Stimulated activated CD8-positive, alpha-beta memory T cell treated with anti-CD3 and anti-CD28 coated beads, Interleukin-2, amount 100 ng/mL, for 48 hours (primary cell): Measurements from ENCODE around the gene CRHR1.

Experiments
- DNase-seq, 2 donors: peaks; one replicate each; pipeline ENCODE4 v3.0.0-alpha.2; 2020; ENCODE audit warnings: low read depth in 2 of 2

The CRHR1 gene

DNA sequence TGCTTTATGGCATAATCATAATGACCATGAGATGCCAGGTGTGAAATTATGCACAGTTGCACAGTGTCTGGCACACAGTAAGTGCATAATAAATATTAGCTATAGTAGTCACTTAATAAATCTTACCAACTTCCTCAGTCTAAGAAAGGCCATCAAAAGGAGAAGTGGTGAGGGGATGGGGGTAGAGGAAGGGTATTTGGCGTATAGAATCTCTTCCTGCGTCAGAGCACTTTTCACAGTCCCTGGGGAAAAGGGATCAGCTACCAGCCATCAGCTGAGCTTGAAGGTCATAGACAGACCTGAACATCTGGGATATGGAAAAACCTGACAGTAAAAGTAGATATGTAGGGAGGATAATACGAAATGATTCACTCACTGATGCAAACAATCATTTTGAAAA is 5.8 kb downstream of the CRHR1 start:
- DNase-seq, result no peak

GRCh38 chr17:45790296-45790922 is 6.3 kb downstream of the CRHR1 start:
- no peak for DNase-seq

DNA sequence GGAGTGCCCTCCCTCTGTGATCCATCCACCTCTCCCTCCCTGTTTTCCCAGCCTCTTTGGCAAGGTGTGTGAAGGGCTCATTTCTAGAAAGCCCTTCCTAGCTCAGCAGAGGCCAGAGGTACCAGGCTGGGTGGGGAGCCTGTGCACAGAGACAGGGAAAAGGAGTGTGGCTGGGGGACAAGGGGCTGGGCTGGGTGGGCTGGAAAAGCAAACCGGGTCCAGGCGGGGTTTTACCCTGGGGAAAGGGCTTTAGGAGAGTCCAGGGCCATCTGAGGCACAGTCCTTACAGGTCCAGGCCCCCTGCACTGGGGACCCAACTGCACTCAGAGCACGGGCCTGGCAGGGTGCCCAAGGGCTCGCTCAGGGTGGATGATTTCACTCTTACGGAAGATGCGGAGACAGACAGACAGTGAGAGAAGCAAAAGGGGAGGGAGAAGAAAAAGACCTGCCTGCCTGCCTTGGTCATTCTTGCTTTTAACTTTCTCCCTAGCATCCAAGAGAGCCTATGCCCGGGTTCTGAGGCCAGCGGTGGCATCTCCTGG is 7.0 kb downstream of the CRHR1 start:
- DNase-seq, result no peak

GRCh38 chr17:45791935-45792334 is 7.8 kb downstream of the CRHR1 start:
- DNase-seq, result no peak

GRCh38 chr17:45792437-45792836 is 8.3 kb downstream of the CRHR1 start:
- no peak for DNase-seq

GRCh38 chr17:45792995-45793755 is 9.1 kb downstream of the CRHR1 start:
- DNase-seq, result no peak

- DNase-seq, result no peak
Observed at GRCh38 chr17:45793999-45794540, 9.9 kb downstream of the CRHR1 start.

DNA sequence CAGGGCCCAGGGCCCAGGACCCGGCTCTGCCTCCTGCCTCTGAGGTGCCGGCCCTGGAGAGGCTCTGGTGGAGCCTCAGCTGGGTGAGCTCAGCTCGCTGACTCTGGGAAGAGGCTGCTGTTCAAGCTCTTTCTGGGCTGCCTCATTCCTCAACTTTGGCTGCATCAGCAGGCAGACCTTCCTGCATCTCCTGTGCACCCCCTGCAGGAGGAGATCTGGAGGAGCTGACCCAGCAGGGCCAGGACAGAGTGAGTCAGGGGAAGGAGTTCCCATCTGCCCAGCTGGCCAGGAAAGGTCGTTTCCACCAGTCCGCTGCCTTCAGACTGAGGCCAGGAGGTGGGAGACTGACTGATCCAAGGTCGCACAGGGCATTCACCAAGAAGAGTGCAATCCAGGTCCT is 10.7 kb downstream of the CRHR1 start:
- DNase-seq, result no peak

DNA sequence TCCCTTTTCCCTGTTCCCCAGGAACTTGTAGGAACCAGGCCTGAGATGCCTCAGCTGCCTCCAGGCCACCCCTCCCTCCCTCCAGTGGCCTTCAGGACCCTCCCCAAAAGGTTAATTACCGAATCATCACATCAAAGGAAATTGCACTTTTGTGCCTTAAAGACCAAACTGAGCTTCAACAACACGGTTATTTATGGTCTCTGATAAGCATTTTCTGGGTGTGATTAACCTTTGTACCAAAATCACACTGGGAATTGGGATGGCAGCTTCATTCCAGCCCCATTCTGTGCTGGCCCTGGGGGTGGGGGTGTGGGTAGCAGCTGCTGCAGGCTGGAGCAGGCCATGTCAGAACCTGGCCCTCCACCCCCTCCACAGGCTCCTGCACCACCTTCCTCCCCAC is 16.7 kb downstream of the CRHR1 start:
- DNase-seq, result no peak

DNA sequence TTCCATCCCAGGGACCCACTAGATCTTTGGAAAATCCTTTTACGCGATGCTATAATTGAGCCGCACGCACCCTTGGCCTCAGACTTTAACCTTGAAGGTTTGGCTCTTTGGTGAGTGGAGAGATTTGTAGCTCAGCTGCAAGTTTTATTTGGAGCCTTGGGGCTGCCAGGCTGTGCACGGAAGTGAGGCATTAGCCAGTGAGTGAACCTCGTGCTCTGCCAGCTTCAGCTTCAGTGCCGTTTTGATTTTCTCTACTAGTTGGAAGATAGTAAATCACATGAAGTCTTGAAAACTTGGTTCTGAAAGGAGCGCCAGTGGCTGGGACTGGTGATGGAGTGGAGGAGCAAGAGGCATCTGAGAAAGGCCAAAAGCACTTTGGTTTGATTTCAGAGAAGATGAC is 17.3 kb downstream of the CRHR1 start:
- no peak for DNase-seq

DNA sequence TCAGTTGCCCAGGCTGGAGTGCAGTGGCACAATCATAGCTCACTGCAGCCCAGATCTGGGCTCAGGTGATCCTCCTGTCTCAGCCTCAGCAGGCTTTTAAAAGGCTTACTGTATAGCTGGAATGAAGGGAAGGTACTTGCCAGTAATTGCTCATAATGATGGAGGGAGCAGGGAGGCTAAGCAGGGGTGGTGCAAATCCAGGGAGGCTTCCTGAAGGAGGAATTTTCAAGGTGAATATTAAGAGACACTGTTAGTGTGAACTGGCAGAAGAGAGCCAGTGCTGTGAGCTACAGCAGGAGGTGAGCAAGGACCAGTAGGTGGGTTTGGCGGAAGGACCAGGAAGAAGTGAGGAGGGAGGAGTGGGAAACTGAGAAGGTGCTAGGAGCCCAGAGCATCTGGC is 24.7 kb downstream of the CRHR1 start:
- no peak for DNase-seq

DNA sequence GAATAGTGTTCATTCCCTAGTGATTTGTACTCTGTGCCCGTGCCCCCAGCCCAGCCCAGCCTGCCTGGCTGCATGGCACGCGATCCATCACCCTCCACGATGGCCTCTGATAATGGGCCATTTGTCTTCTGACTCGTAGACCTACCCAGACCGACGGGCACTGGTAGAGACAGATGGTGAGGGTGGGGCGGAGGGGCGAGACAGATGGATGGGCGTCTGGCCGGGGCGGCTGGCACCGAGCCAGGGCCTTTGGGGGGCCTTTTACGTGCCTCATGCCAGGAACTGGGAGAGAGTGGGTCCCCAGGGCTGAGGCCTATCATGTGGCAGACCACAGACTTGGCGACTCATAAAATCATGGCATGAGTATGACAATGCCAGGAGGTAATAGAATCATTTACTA is 25.4 kb downstream of the CRHR1 start:
- no peak for DNase-seq

DNA sequence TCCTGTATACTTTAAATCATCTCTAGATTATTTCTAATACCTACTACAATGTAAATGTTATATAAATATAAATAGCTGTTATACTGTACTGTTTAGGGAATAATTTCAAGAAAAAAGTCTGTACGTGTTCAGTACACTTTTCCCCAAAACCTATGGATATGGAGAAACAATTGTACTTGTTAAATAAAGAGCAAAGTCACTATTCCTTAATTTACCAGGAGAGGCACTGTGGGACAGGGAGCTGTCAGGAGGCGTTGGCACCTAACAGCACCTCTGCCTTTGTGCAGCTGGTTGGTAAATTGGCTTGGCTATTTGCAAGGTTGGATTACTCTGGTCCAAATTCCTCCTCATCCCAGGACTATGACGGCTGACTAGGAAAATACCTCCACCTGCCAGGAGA is 28.0 kb downstream of the CRHR1 start:
- DNase-seq, result no peak

DNA sequence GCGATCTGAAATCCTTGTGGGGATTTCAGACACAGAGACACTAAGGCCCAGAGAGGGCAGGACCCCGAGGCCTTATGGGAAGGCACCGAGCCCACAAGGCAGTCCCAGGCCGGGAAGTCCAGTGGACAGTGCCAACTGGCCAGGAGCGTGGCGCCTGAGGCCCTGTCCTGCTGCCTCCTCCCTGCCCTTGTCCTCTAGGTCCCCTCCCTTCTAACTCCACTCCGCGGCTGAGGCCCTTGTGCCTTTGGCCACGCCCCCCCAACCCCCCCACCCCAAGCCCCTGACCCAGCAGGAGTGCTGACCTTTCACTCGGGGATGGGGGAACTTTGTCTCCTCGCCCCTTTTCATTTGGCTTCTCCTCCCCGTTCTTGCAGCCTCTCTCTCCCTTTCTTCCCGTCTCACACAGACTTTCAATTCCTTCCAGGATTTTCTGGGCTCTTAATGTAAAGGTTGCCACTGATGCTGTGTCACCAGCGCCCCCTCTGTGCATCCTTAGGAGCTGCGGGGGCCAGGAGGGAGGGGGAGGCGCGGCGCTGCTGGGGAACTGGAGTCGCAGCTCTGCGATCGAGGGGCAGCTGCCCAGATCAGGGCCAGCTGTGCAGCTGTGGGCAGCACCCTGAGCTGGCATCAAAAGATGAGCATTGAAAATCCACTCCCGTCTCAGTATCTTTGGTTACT is 29.1 kb downstream of the CRHR1 start:
- DNase-seq, result no peak

- no peak for DNase-seq
Observed at GRCh38 chr17:45814622-45815606, 30.8 kb downstream of the CRHR1 start.

DNA sequence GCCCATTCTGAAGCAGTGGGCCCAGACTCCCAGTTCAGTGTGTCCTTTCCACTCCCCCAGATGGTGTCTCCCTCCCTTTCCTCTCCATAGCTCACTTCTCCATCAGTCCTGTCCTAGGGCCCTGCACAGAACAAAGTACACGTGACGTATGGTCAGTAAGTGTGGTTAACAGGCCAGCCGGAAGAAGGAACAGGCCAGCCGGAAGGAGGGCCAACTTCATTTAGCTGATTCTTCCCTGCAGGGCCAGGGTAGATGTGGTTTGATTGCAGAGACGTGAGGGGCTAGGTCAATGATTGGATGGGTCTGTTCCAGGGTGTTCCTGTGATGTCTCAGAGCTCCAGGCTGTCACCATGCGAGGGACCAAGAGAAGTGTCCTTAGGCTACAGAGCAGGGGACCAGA is 31.6 kb downstream of the CRHR1 start:
- no peak for DNase-seq

DNA sequence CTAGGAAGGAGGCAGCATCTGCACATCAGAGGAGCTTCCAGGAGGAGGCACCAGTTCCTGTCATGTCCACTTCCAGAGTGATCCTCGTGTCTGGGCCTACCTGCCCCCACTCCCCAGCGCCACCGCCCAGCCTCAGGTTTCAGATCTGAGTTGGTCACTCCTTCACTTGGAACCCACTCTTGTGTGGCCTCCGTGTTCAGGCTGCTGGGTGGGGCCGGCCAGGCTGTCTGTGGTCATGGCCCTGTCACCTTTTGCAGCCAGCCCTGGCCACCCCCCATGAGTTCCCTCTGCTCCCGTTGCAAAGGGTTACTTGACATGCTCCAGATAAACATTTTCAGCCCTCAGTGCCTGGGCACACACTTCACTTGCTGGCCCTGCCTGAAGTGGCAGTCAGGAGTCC is 33.9 kb downstream of the CRHR1 start:
- DNase-seq, result no peak

GRCh38 chr17:45818699-45819098 is 34.6 kb downstream of the CRHR1 start:
- no peak for DNase-seq

DNA sequence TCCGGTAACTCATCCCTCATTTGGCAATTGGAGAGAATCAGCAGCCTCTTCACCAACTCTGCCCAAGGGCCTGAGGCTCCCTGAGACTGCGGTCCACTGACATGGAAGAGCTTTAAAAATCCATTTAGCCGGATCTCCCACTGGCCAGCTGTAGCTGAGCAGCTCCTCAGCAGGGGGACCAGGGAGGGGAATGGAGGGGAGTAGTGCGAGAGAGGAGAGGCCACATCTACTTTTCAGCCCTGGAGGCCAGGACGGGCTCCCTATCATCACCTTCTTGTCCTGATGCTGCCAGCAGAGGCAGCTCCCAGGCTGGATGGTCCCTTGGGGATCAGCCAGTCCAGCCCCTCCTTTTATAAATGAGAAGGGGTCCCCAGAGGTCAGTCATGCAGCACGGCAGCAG is 35.5 kb downstream of the CRHR1 start:
- no peak for DNase-seq

- DNase-seq, result no peak
Observed at GRCh38 chr17:45820052-45820780, 36.1 kb downstream of the CRHR1 start.

DNA sequence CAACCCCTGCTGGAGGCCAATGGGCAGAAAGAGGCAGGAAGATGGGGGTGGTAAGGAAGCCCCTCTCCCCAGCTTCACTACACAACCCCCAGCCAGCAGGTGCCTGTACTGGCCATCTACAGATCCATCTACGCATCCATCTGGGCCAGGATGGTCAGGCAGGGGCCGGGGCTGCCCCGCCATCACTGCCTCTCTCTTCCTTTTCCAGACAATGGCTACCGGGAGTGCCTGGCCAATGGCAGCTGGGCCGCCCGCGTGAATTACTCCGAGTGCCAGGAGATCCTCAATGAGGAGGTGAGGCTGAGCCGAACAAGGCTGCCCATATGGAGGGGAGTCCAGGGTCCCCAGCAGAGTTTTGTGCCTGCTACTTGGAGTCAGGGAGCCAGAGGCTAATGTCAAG is 37.0 kb downstream of the CRHR1 start:
- no peak for DNase-seq
